AG04449 (cell line): ENCODE results near the gene ARFGAP1.

Experiments used
- CTCF ChIA-PET: fragments of 350-600 bp; formaldehyde crosslinking; extraction: SDS; loops from one replicate; lab custom pipeline; 2021; ENCODE audit warnings: antibody characterized with exemption; lab: Yijun Ruan, JAX
- POLR2A ChIA-PET: fragments of 400-600, 350-600 bp; formaldehyde crosslinking; extraction: SDS; loops from one replicate; lab custom pipeline; 2020; ENCODE audit warnings: antibody characterized with exemption, inconsistent platforms; lab: Yijun Ruan, JAX
- DNase-seq: peaks from one replicate; pipeline ENCODE4 v3.0.0-alpha.2; 2010; ENCODE audit warnings: low read depth, low spot score
- H3K4me3 ChIP-seq: 2 replicates; pipeline ENCODE4 v1.5.1; 2011; ENCODE audit warnings: low read depth, mild to moderate bottlenecking, control low read depth, low read length
- CTCF ChIP-seq: IDR thresholded peaks from one replicate; pipeline ENCODE4 v1.5.1; 2011; ENCODE audit warnings: mild to moderate bottlenecking, moderate library complexity, low read length, control low read depth, inconsistent platforms; ENCODE audit not compliant: insufficient read depth; ENCODE audit errors: missing control alignments

Gene ARFGAP1

GRCh38 chr20:63322146-63322932 lies 49.7 kb downstream of the ARFGAP1 start:
- ChIA-PET CTCF (no interaction called here), POLR2A (interaction anchor here (1.1 kb wide), 1 partner anchor 199 kb away, joined by 3 read pairs; no protein-coding TSS in a partner anchor)
- TF ChIP-seq CTCF: no peak
- no peak for DNase-seq
- no peak overlapping the region for H3K4me3 ChIP-seq

DNA sequence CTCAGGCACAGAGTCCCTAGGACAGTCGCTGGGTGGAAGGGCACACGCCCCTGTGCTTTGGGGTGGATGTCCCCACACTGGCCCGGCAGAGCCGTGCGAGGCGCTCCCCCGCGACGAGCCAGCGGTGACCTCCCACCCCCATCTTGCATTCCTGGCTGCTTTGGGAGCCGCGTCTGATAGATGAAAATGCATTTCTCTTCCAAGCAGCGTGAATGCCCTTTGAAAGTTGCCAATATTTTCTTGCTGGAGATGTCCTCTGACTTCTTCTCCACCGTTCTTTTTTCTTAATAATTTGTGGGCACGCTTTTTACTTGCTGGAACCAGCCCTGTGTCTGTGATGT lies 50.3 kb downstream of the ARFGAP1 start:
- CTCF ChIA-PET: interaction anchor here (1.0 kb wide), 1 partner anchor 14 kb away, joined by 4 read pairs; no protein-coding TSS in a partner anchor
- TF ChIP-seq CTCF: no peak
- POLR2A ChIA-PET: interaction anchor here (1.1 kb wide), 1 partner anchor 198 kb away, joined by 3 read pairs; no protein-coding TSS in a partner anchor
- no peak for DNase-seq
- no peak overlapping the region for H3K4me3 ChIP-seq

GRCh38 chr20:63323357-63323981 lies 50.9 kb downstream of the ARFGAP1 start:
- POLR2A ChIA-PET: interaction anchor here (1.1 kb wide), 1 partner anchor 198 kb away, joined by 3 read pairs; no protein-coding TSS in a partner anchor
- no peak for TF ChIP-seq CTCF
- H3K4me3 ChIP-seq: no peak overlapping the region
- CTCF ChIA-PET: interaction anchor here (0.7 to 1.0 kb wide), 2 partner anchors 14 to 101 kb away, joined by 3 to 4 read pairs; no protein-coding TSS in a partner anchor
- no peak for DNase-seq

DNA sequence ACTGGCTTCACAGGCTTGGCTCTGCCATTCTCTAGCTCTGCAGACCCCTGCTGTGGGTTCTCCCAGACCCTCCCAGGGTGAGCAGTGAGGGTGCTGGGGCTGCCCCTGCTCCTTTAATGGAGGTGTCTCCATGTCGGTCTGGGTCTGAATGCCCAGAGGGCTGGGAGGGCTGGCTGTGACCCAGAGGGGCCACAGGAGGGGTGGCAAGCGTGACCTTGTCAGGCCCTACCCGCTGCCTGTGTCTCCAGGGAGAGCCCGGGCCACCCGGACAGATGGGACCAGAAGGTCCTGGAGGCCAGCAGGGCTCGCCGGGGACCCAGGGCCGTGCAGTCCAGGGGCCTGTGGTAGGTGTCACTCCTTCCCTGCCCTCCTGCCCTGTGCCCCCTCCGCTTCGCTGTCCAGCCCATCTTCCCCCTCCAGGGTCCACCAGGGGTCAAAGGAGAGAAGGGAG lies 52.4 kb downstream of the ARFGAP1 start:
- DNase-seq: no peak
- H3K4me3 ChIP-seq: no peak overlapping the region
- ChIA-PET CTCF (no interaction called here), POLR2A (no interaction called here)
- TF ChIP-seq CTCF: no peak

DNA sequence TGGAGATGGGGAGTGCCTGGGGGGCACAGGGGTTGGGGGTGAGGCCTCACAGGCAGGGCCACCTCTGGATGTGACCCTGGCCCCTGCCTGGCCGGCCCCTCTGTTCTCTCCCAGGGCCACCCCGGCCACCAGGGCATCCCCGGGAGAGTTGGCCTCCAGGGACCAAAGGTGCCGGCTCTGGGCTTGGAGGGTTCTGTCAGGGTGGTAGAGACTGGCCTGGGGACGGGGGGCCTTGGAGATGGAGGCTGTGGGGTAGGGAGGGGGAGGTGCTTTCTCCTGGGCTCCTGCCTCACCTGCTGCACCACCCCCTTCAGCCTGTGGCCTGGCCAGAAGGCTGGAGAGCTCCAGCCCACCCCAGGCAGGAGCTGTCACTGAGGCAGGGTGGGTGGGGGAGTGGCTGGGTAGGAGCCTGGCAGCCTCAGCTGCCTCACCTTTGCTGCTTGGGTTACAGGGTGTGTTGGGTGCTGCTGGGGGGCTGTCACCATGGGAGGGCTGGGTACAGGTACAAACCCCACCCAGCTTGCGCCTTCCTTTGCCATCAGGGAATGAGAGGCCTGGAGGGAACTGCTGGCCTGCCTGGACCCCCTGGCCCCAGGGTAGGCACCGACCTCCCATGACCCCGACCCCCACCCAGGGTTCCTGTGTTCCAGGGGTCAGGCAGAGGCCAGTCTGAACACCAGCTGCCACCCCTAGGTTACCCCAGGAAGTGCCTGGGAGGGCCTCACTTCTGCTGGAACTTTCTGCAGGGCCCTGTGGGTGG lies 53.1 kb downstream of the ARFGAP1 start:
- ChIA-PET POLR2A (no interaction called here), CTCF (interaction anchor here (0.6 to 1.2 kb wide), 2 partner anchors 12 to 16 kb away, joined by 3 to 5 read pairs; no protein-coding TSS in a partner anchor)
- TF ChIP-seq CTCF: no peak
- no peak overlapping the region for H3K4me3 ChIP-seq
- no peak for DNase-seq
